Astrocyte of the hippocampus (primary cell): ENCODE results near the gene GAPDH.
"Not testable (repeated sequence)": the region's sequence is repeated elsewhere in the genome, so short reads cannot be mapped to it uniquely, and the experiment has no call there.

Source experiments
- DNase-seq: peaks from one replicate; pipeline ENCODE4 v3.0.0; 2011; ENCODE audit warnings: low read depth, low spot score

GAPDH gene

GRCh38 chr12:6563448-6564050, 29.2 kb downstream of the GAPDH start:
- DNase-seq, result peak; percentile 59

- DNase-seq, result peak; percentile 23
Observed at GRCh38 chr12:6567112-6567670, 32.9 kb downstream of the GAPDH start.

GRCh38 chr12:6569312-6569711, 35.0 kb downstream of the GAPDH start:
- no peak for DNase-seq

GRCh38 chr12:6569786-6570185, 35.5 kb downstream of the GAPDH start:
- DNase-seq, result no peak

- peak; percentile 59 for DNase-seq
Observed at GRCh38 chr12:6570264-6570887, 36.1 kb downstream of the GAPDH start.

GRCh38 chr12:6573001-6573400, 38.7 kb downstream of the GAPDH start:
- no peak for DNase-seq

GRCh38 chr12:6574576-6575295, 40.4 kb downstream of the GAPDH start:
- no peak for DNase-seq

GRCh38 chr12:6575648-6576047, 41.3 kb downstream of the GAPDH start:
- no peak for DNase-seq

- no peak for DNase-seq
Observed at GRCh38 chr12:6582196-6582595, 47.9 kb downstream of the GAPDH start.

- no peak for DNase-seq
Observed at GRCh38 chr12:6582959-6583358, 48.6 kb downstream of the GAPDH start.

- no peak for DNase-seq
Observed at GRCh38 chr12:6584293-6584692, 50.0 kb downstream of the GAPDH start.

- DNase-seq, result not testable (repeated sequence)
Observed at GRCh38 chr12:6586569-6586968, 52.3 kb downstream of the GAPDH start.
